ENCODE data around the gene MYZAP. TPM values are rescaled to one million over a fixed set of nuclear protein-coding genes. Genes with fewer than 3 reads are reported as not detected.

The MYZAP gene
- total RNA-seq, 1 experiment from 2014 or later = not detected

DNA sequence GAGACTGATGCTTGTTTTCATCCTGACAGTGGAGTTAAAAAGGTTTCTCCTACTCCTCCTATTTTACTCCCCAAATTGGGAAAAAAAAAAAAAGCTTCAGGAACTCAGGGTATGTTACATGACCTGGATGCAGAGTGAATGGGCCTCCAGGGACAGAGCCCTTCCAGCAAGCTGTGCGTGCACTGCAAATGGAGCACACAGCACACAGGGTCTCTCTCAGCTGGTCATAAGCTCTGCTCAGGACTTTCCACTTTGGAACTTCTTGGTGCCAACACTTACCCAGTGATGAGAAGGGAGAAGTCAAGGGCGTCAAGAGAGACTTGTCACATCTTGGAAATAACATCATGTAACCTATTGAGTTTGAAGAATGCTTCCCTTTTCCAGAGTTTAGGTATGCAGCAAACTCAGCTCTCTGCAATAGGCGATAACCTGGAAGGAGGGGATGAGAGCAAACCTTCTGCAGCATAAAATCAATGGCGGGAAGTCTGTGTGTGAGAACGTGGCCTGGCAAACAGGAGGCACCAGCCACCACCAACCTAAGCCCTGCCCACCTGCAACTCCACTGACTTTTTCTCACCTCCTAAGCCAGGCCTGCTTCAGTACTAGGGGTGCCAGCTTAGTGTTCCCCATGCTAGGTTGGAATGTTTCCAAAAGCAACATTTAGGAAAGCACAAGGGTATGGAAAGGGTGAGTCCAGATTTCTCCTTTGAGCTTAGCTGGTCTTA lies 39.8 kb downstream of the MYZAP start:
- Histone ChIP-seq H3K36me3 (ENCODE audit: insufficient read depth, low read length, poor library complexity, severe bottlenecking) (no peaks in the 10 kb centered on the region), H3K4me3 (ENCODE audit: low read depth, low read length, poor library complexity, severe bottlenecking) (no peak overlapping the region), H3K27me3 (replicated peaks; ENCODE audit: insufficient read depth, low read depth, low read length, poor library complexity) (no peaks in the 10 kb centered on the region), H3K9me3 (ENCODE audit: low read depth, low read length, poor library complexity, severe bottlenecking) (no peaks in the 10 kb centered on the region), H3K27ac (ENCODE audit: low read depth, low read length, poor library complexity, severe bottlenecking) (no peak overlapping the region), H3K4me1 (ENCODE audit: insufficient read depth, low read length, poor library complexity, severe bottlenecking) (no peaks in the 10 kb centered on the region)
- ChIA-PET POLR2A (ENCODE audit: low non-redundant PET) (no interaction called here), CTCF (no interaction called here)
- intact Hi-C loops (cut with micrococcal nuclease; ENCODE audit: unreplicated experiment) = no loop called here
- no TSS peak for BruUV-seq (replicated peaks)
- DNase-seq (ENCODE audit: low spot score) = no peak
- no peak for TF ChIP-seq EZH2 (IDR thresholded peaks at IDR 0.05; ENCODE audit: borderline replicate concordance, low read depth, low read length, poor library complexity, severe bottlenecking)
- TF ChIP-seq, protein P1, sequence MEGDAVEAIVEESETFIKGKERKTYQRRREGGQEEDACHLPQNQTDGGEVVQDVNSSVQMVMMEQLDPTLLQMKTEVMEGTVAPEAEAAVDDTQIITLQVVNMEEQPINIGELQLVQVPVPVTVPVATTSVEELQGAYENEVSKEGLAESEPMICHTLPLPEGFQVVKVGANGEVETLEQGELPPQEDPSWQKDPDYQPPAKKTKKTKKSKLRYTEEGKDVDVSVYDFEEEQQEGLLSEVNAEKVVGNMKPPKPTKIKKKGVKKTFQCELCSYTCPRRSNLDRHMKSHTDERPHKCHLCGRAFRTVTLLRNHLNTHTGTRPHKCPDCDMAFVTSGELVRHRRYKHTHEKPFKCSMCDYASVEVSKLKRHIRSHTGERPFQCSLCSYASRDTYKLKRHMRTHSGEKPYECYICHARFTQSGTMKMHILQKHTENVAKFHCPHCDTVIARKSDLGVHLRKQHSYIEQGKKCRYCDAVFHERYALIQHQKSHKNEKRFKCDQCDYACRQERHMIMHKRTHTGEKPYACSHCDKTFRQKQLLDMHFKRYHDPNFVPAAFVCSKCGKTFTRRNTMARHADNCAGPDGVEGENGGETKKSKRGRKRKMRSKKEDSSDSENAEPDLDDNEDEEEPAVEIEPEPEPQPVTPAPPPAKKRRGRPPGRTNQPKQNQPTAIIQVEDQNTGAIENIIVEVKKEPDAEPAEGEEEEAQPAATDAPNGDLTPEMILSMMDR (conservative IDR thresholded peaks at IDR 0.05; ENCODE audit: low read depth, low read length) = no peak

DNA sequence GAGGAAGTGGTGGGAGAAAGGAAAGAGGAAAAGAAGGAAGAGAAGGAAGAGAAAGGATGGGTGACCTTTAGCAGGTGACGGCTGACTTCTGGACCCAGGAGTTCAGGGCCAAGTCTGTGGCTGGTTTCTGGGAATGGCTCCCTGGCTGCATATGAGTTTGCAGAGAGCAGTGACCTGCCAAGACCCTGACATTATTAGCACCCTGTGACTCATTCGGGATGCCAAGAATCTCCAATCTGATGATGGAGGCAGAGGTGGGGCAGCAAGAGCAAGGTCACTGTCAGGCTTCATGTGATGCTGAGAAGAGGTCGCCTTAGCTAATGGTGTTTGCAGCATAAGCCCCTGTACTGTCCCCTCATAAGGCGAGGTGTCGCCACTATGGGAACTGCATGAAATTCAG lies 42.6 kb downstream of the MYZAP start:
- no peaks in the 10 kb centered on the region for H3K4me1 ChIP-seq (ENCODE audit: insufficient read depth, low read length, poor library complexity, severe bottlenecking)
- H3K27ac ChIP-seq (ENCODE audit: low read depth, low read length, poor library complexity, severe bottlenecking) = no peak overlapping the region
- CTCF ChIA-PET = no interaction called here
- no peaks in the 10 kb centered on the region for H3K9me3 ChIP-seq (ENCODE audit: low read depth, low read length, poor library complexity, severe bottlenecking)
- POLR2A ChIA-PET (ENCODE audit: low non-redundant PET) = no interaction called here
- no peak for DNase-seq (ENCODE audit: low spot score)
- TF ChIP-seq, protein P1 (conservative IDR thresholded peaks at IDR 0.05; ENCODE audit: low read depth, low read length) = no peak
- no peak for TF ChIP-seq EZH2 (IDR thresholded peaks at IDR 0.05; ENCODE audit: borderline replicate concordance, low read depth, low read length, poor library complexity, severe bottlenecking)
- H3K27me3 ChIP-seq (replicated peaks; ENCODE audit: insufficient read depth, low read depth, low read length, poor library complexity) = no peaks in the 10 kb centered on the region
- intact Hi-C loops (cut with micrococcal nuclease; ENCODE audit: unreplicated experiment) = no loop called here
- no peak overlapping the region for H3K4me3 ChIP-seq (ENCODE audit: low read depth, low read length, poor library complexity, severe bottlenecking)
- BruUV-seq (replicated peaks) = no TSS peak
- no peaks in the 10 kb centered on the region for H3K36me3 ChIP-seq (ENCODE audit: insufficient read depth, low read length, poor library complexity, severe bottlenecking)

DNA sequence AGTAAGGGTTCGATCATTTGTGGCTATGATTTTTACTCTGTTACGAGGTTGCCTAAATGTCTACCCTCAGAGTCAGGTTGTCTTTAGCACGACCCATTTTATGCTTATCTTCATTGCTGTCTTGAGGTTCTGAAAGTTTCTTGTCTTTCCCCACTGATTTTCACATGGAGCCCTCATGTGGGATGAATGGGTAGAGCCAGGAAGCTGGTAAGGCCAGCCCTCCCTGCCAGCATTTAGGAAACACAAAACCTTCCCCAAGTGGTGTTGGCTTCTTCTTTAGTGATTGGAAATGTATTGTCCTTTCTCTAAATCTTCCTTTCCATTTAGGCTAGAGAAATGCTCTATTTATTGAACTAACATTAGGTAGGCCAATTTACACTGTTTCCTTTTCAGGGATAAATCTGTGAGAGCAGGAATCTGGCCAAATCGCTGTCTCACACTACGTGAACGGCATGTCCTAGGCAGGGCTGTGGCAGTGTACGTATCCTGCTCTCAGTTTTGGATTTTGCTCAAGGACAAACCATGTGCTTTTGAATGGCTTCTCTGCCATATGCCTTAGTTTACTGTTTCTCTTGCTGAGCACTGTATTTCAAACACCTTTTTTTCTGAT lies 43.7 kb downstream of the MYZAP start:
- Histone ChIP-seq H3K27me3 (replicated peaks; ENCODE audit: insufficient read depth, low read depth, low read length, poor library complexity) (no peaks in the 10 kb centered on the region), H3K4me1 (ENCODE audit: insufficient read depth, low read length, poor library complexity, severe bottlenecking) (no peaks in the 10 kb centered on the region), H3K36me3 (ENCODE audit: insufficient read depth, low read length, poor library complexity, severe bottlenecking) (no peaks in the 10 kb centered on the region), H3K4me3 (ENCODE audit: low read depth, low read length, poor library complexity, severe bottlenecking) (no peak overlapping the region), H3K27ac (ENCODE audit: low read depth, low read length, poor library complexity, severe bottlenecking) (no peak overlapping the region), H3K9me3 (ENCODE audit: low read depth, low read length, poor library complexity, severe bottlenecking) (no peaks in the 10 kb centered on the region)
- TF ChIP-seq, protein P1 (conservative IDR thresholded peaks at IDR 0.05; ENCODE audit: low read depth, low read length) = no peak
- no peak for TF ChIP-seq EZH2 (IDR thresholded peaks at IDR 0.05; ENCODE audit: borderline replicate concordance, low read depth, low read length, poor library complexity, severe bottlenecking)
- no TSS peak for BruUV-seq (replicated peaks)
- ChIA-PET CTCF (no interaction called here), POLR2A (ENCODE audit: low non-redundant PET) (no interaction called here)
- DNase-seq (ENCODE audit: low spot score) = no peak
- intact Hi-C loops (cut with micrococcal nuclease; ENCODE audit: unreplicated experiment) = no loop called here
